GM12891 (cell line): ENCODE results near the gene CCDC196.
A peak's percentile ranks its signal among the peaks of the same experiment; 100 is the strongest.
"Not testable (repeated sequence)": the region's sequence is repeated elsewhere in the genome, so short reads cannot be mapped to it uniquely, and the experiment has no call there.

Experiments used
- DNase-seq: peaks from one replicate; pipeline ENCODE4 v3.0.0; 2011; ENCODE audit warnings: low spot score; ENCODE audit not compliant: insufficient read length
- FAIRE-seq: peaks from 2 replicates; lab custom pipeline; 2011; peaks lifted over from hg19 to GRCh38; lab: Jason Lieb, UNC
- PAX5 ChIP-seq: IDR thresholded peaks from 2 replicates; pipeline ENCODE4 v1.6.1; 2011; ENCODE audit warnings: low read length, moderate library complexity, mild to moderate bottlenecking; ENCODE audit not compliant: insufficient read depth, severe bottlenecking
- POLR2A ChIP-seq: IDR thresholded peaks from 2 replicates; pipeline ENCODE4 v1.6.1; 2011; ENCODE audit warnings: low read depth, low read length, control low read depth
- POLR2AphosphoS5 ChIP-seq: IDR thresholded peaks from 2 replicates; pipeline ENCODE4 v1.6.1; 2011; ENCODE audit warnings: low read depth, low read length, control low read depth
- POU2F2 ChIP-seq: IDR thresholded peaks from 2 replicates; pipeline ENCODE4 v1.6.1; 2011; ENCODE audit warnings: low read depth, mild to moderate bottlenecking, control low read depth, low read length, moderate library complexity
- SPI1 ChIP-seq: IDR thresholded peaks from 2 replicates; pipeline ENCODE4 v1.6.1; 2011; ENCODE audit warnings: low read depth, low read length, control low read depth
- TAF1 ChIP-seq: IDR thresholded peaks from 2 replicates; pipeline ENCODE4 v1.6.1; 2011; ENCODE audit warnings: low read depth, low read length, control low read depth

Gene CCDC196

DNA sequence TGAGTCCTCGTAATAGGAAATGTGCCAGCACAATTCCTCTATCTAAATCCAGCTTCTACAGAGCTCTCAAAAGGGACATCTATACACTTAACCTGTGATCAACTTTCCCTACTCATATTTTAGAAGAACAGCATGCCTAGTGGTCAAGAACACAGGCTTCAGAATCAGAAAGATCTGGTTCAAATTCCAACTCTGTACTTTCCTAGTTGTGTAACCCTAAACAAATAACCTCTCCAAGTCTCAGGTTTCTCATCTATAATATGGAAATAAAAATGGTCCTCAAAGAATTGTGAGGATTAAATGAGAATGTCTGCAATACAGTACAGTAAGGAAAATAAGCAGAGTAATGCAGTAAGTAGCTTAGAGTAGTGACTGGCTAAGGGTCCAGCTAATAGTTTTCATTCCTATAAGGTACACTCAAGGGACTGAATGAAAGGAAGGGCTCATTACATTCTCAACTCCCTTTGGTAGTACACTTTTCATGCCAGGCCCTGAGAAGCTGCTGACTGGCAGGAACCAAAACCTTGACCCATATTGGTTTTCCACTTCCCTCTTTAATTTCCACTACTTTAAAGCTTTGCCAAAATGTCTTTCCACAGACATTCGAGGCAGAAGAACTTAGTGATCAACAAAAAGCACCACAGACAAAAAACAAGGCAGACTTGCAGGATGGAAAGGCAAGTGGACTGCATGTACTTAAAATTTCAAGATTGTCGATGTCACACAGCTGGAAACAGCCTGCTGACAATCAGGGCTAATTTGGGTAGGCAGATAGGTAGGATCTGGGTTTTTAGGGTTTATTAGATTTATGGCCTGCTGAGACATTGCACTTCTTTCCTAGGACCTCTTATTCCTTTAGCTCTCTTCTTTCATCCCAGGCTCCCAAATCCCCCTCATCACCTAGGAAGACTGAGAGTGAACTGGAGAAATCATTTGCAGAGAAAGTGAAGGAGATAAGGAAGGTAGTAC, 4.3 kb downstream of the CCDC196 start:
- TF ChIP-seq PAX5 (no peak), SPI1 (no peak), POU2F2 (no peak), POLR2A (no peak)
- DNase-seq: no peak
- no peak for FAIRE-seq

- DNase-seq (no peak), FAIRE-seq (no peak)
- TF ChIP-seq POU2F2 (no peak), SPI1 (no peak), POLR2AphosphoS5 (no peak), TAF1 (no peak), POLR2A (no peak), PAX5 (no peak)
Observed at GRCh38 chr14:66493750-66494149, 7.6 kb downstream of the CCDC196 start.

GRCh38 chr14:66495218-66496098, 9.3 kb downstream of the CCDC196 start:
- DNase-seq (peak; percentile 2), FAIRE-seq (peak; percentile 85)
- TF ChIP-seq PAX5 (no peak), POLR2A (no peak), TAF1 (no peak)

DNA sequence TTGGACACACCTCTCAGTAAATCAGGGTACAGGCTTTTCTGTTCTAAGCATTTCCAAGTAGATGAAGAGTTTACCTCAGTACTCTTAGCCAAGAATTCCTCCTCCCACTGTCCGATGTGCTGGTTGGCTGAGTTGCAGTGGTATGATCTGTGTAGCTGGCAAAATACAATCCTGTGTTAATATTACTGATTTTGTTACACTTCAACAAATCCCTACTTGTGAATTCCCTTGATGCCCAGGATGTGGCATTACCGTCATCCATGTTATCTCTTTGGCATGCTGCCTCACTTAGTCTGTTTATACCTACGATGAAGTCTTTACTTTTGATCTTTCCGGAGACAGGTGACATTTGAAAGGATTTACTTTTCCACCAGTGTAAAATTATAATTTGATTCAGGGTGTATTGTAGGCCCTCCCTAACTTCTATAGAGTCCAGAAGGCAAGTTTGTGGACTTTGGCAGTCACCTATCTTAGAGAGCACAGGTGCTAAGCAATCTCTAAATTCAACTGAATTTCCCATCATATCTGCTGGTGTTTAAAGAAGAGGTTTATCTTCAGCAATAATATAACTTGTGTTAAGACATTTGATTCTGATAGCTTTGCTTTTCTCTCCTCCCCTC, 10.1 kb downstream of the CCDC196 start:
- DNase-seq: no peak
- TF ChIP-seq POLR2A: no peak
- no peak for FAIRE-seq

DNA sequence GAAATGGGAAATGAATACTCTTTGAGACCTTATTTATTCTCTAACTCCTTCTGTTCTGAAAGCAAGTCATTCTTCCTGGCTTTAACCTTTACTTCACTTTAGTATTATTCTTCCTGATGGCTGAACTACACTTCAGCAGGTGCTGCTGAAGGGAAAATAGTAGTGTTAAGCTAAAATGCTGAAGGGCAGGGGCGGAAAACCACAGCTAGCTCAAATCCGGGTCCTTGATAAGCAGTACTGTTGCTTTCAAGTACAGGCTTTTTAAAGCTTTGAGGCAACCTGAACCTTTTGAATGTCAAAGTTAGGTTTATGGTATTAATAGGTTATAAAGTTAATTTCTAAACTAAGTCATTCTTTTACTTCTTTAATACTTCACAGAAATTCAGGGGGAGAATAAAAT, 10.7 kb downstream of the CCDC196 start:
- TF ChIP-seq POU2F2 (no peak), PAX5 (no peak), POLR2A (no peak), TAF1 (no peak), POLR2AphosphoS5 (no peak), SPI1 (no peak)
- no peak for DNase-seq
- FAIRE-seq: peak; percentile 89

DNA sequence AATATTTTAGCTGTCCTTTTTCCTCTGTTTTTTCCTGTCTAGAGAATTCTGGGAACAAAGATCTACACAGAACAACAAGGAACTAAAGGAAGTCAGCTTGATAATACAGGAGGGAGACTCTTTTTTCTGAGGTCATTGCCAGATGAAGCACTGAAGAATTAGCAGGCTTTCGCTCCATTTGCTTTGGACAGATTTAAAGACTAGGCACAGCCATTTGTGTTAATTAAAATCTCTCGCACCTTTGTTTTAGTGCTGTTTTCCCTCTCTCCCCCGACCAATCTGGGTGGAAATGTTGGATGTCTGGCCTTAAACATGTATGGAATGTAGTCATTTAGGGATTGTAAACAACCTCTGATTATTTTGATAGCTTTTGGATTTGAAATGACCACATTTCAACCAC, 12.1 kb downstream of the CCDC196 start:
- DNase-seq (no peak), FAIRE-seq (no peak)
- TF ChIP-seq SPI1: no peak
- TF ChIP-seq TAF1: no peak
- no peak for TF ChIP-seq POU2F2
- TF ChIP-seq PAX5: no peak
- no peak for TF ChIP-seq POLR2A
- no peak for TF ChIP-seq POLR2AphosphoS5

DNA sequence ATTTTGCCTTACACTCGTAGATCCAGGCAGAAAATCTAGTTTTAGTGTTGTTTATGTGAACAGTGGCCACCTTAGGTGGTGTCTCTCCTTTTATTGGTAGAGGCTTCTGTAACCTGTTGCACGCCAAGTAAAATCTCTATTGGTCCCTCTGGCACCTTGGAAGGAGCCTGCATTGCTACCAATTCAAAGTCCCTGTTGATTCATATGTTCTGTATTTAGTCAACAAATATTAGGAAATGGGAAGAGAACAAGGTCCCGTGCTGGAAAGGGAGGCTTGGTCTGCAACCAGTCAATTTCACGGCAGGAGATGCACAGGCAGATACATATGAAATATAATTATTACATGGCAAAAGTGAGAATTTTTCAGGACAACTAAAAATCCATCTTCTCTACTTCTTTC, 15.4 kb downstream of the CCDC196 start:
- TF ChIP-seq SPI1: no peak
- no peak for TF ChIP-seq POLR2A
- no peak for TF ChIP-seq POU2F2
- no peak for TF ChIP-seq PAX5
- no peak for TF ChIP-seq POLR2AphosphoS5
- TF ChIP-seq TAF1: no peak
- DNase-seq (no peak), FAIRE-seq (no peak)

- not testable (repeated sequence) for FAIRE-seq, DNase-seq
Observed at GRCh38 chr14:66502836-66503235, 16.7 kb downstream of the CCDC196 start.

DNA sequence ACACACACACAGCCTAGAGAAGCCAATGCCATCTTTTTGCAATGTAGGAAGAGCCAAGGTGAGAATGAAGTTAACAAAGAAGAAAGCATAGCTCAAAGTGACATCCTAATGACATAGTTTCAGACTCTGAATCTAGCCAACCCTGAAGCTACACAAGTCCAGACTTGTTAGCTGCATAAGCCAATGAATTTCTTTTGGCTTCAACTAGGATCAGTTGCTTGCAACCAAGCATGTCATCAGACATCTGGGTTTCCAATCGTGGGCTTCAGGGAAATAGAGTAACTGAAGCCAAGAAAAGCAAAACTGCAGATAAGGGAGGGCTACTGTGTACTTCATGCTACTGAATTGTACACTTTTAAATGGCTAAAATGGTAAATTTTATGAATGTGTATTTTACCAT, 17.4 kb downstream of the CCDC196 start:
- DNase-seq (no peak), FAIRE-seq (peak; percentile 9)
- no peak for TF ChIP-seq POLR2A
- no peak for TF ChIP-seq TAF1
- TF ChIP-seq POLR2AphosphoS5: no peak
- TF ChIP-seq PAX5: no peak
- TF ChIP-seq SPI1: no peak
- TF ChIP-seq POU2F2: no peak
